HepG2 (cell line): ENCODE measurements around the gene WNK2. TPM values are rescaled to one million over a fixed set of nuclear protein-coding genes. Genes with fewer than 3 reads are reported as not detected.
A peak's percentile ranks its signal among the peaks of the same experiment; 100 is the strongest.

Source experiments
- ELF3 ChIP-seq: IDR thresholded peaks from 2 replicates; pipeline ENCODE4 v1.6.1; 2016; ENCODE audit warnings: missing genetic modification reagents, missing compliant biosample characterization
- KDM6A ChIP-seq: IDR thresholded peaks from 2 replicates; pipeline ENCODE4 v1.6.1; 2016; ENCODE audit warnings: low read depth
- KIAA2018 ChIP-seq: sonication (generic); formaldehyde crosslinking; IDR thresholded peaks from 2 replicates; pipeline ENCODE4 v1.5.0; 2020; ENCODE audit warnings: mild to moderate bottlenecking, missing genetic modification reagents, borderline replicate concordance
- KLF12 ChIP-seq: sonication (generic); formaldehyde crosslinking; IDR thresholded peaks from 2 replicates; pipeline ENCODE4 v1.4.0; 2020; ENCODE audit warnings: missing genetic modification reagents, borderline replicate concordance
- PAWR ChIP-seq: sonication (generic); formaldehyde crosslinking; IDR thresholded peaks from 2 replicates; pipeline ENCODE4 v1.4.0; 2020; ENCODE audit warnings: missing genetic modification reagents, mild to moderate bottlenecking, borderline replicate concordance
- RARG ChIP-seq: sonication (generic); formaldehyde crosslinking; IDR thresholded peaks from 2 replicates; pipeline ENCODE4 v1.4.0; 2020; ENCODE audit warnings: low read depth, mild to moderate bottlenecking, missing genetic modification reagents
- RXRB ChIP-seq: IDR thresholded peaks from 2 replicates; pipeline ENCODE4 v1.6.1; 2016; ENCODE audit warnings: borderline replicate concordance, missing genetic modification reagents, missing compliant biosample characterization
- SOX13 ChIP-seq, 3 experiments: fragments of 450-650 bp in 1 of 3; sonication (generic) in 1 of 3; formaldehyde crosslinking in 1 of 3; IDR thresholded peaks in 2 of 3; conservative IDR thresholded peaks in 1 of 3; 2 replicates each; pipeline versions ENCODE4 v1.5.0 to v1.6.1; 2016 to 2020; ENCODE audit warnings: antibody characterized with exemption in 1 of 3, mild to moderate bottlenecking in 1 of 3, missing compliant biosample characterization in 1 of 3, missing genetic modification reagents in 1 of 3, moderate library complexity in 1 of 3
- TARDBP ChIP-seq: sonication (generic); formaldehyde crosslinking; IDR thresholded peaks from 2 replicates; pipeline ENCODE4 v1.8.0; 2022; ENCODE audit warnings: mild to moderate bottlenecking, missing genetic modification reagents
- TFAP4 ChIP-seq: sonication (generic); IDR thresholded peaks from 2 replicates; pipeline ENCODE4 v1.6.1; 2016; ENCODE audit warnings: low read depth, borderline replicate concordance
- UBTF ChIP-seq: sonication (generic); formaldehyde crosslinking; IDR thresholded peaks from 2 replicates; pipeline ENCODE4 v1.4.0; 2020; ENCODE audit warnings: mild to moderate bottlenecking, missing genetic modification reagents
- ZFAT ChIP-seq: sonication (generic); formaldehyde crosslinking; conservative IDR thresholded peaks from 2 replicates; pipeline ENCODE4 v1.8.1; 2023; ENCODE audit warnings: missing genetic modification reagents, inconsistent platforms
- ZNF781 ChIP-seq: sonication (generic); formaldehyde crosslinking; IDR thresholded peaks from 2 replicates; pipeline ENCODE4 v1.5.1; 2020; ENCODE audit warnings: borderline replicate concordance, mild to moderate bottlenecking, missing genetic modification reagents; ENCODE audit errors: not compliant biosample characterization
- polyA plus RNA-seq, 8 experiments: library from polyadenylated mRNA; depleted of rRNA in 3 of 8; stranded (reverse) in 7 of 8; unstranded in 1 of 8; fragments of >200 nt; fragmentation: Illumina TruSeq in 4 of 8; extraction: Trizol in 4 of 8; gene quantifications; 2 replicates each; pipeline versions ENCODE4 v1.2.1 to v1.2.3, GENCODE V29; 2011 to 2016; ENCODE audit warnings: low read depth in 4 of 8, missing spikeins in 1 of 8, mixed read lengths in 1 of 8; ENCODE audit not compliant: insufficient read depth in 1 of 8
- total RNA-seq, 5 experiments: library from RNA; depleted of rRNA; stranded (reverse); fragments of >200 nt; fragmentation: Illumina TruSeq; extraction: Trizol; gene quantifications; 2 replicates each; pipeline ENCODE4 v1.2.3, GENCODE V29; 2016; ENCODE audit warnings: low read depth in 1 of 5
- TF ChIP-seq, protein P1 (sequence below): sonication (generic); formaldehyde crosslinking; IDR thresholded peaks from 2 replicates; pipeline ENCODE4 v1.5.1; 2020; ENCODE audit warnings: missing genetic modification reagents, mild to moderate bottlenecking, borderline replicate concordance
- TF ChIP-seq, protein P2 (sequence below): sonication (generic); formaldehyde crosslinking; IDR thresholded peaks from 2 replicates; pipeline ENCODE4 v1.5.1; 2020; ENCODE audit warnings: mild to moderate bottlenecking, moderate library complexity, missing genetic modification reagents

Gene WNK2
- total and polyA plus RNA-seq, 2 of the 13 experiments (the other 11 are each of a cell fraction or from before 2014, with no cell fraction given): 10.5 to 12.0 TPM

DNA sequence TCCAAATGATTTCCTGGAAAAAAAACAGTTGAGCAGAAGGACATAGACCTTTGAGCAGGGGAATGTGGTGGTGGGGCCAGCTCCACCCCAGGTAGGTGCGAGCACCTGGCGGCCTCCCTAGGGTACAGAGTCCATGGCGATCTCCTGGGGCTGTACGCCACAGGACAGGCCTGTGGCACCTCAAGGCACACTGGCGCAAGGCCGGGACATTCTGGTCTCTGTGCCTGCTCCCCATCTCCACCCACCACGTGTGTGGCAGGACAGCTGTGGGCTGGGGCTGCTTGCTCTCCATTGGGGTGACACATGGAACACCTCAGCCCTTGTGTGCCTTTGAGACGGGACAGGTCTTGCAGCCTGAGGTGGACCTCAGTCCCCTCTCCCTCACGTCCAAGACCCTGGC, 25.2 kb downstream of the WNK2 start (continued):
- TF ChIP-seq KIAA2018 (no peak), UBTF (CRISPR knock-in tag) (no peak), RARG (CRISPR knock-in tag) (no peak), ZNF781 (CRISPR knock-in tag) (no peak), TFAP4 (peak; percentile 40; the same call in 1 of the 2 replicates), KDM6A (CRISPR knock-in tag) (0 out of 2 replicates have a peak, but pooled peaks have one; percentile 36), ZFAT (CRISPR knock-in tag) (no peak), SOX13 (IDR thresholded peaks at IDR 0.05) (no peak), SOX13 (CRISPR knock-in tag; conservative IDR thresholded peaks at IDR 0.05 in 1 of 2, IDR thresholded peaks at IDR 0.05 in 1 of 2) (peak in 1 of 2 experiments; percentile 49; a peak in 1 of 4 replicates), PAWR (CRISPR knock-in tag) (no peak), TARDBP (CRISPR knock-in tag) (0 out of 2 replicates have a peak, but pooled peaks have one; percentile 10), RXRB (peak; percentile 10; the same call in 1 of the 2 replicates), KLF12 (CRISPR knock-in tag) (no peak), ELF3 (CRISPR knock-in tag) (no peak)
- TF ChIP-seq, protein P1, sequence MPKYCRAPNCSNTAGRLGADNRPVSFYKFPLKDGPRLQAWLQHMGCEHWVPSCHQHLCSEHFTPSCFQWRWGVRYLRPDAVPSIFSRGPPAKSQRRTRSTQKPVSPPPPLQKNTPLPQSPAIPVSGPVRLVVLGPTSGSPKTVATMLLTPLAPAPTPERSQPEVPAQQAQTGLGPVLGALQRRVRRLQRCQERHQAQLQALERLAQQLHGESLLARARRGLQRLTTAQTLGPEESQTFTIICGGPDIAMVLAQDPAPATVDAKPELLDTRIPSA (CRISPR knock-in tag): no peak
- TF ChIP-seq, protein P2, sequence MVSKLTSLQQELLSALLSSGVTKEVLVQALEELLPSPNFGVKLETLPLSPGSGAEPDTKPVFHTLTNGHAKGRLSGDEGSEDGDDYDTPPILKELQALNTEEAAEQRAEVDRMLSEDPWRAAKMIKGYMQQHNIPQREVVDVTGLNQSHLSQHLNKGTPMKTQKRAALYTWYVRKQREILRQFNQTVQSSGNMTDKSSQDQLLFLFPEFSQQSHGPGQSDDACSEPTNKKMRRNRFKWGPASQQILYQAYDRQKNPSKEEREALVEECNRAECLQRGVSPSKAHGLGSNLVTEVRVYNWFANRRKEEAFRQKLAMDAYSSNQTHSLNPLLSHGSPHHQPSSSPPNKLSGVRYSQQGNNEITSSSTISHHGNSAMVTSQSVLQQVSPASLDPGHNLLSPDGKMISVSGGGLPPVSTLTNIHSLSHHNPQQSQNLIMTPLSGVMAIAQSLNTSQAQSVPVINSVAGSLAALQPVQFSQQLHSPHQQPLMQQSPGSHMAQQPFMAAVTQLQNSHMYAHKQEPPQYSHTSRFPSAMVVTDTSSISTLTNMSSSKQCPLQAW (CRISPR knock-in tag): peak; percentile 39; the same call in 1 of the 2 replicates
